Naive thymus-derived CD4-positive, alpha-beta T cell (primary cell): ENCODE data around the gene ATP6V0C. TPM values are rescaled to one million over a fixed set of nuclear protein-coding genes. Genes with fewer than 3 reads are reported as not detected.
A peak's percentile ranks its signal among the peaks of the same experiment; 100 is the strongest.

Experiments
- ATAC-seq: fragments of 150-1000 bp; cut with Tn5 transposase; 2 replicates; pipeline ENCODE4 v1.10.0; 2021; ENCODE audit warnings: mild to moderate bottlenecking, moderate library complexity
- CTCF ChIA-PET: fragments of 350-600 bp; sonication (Branson Sonifier 250); formaldehyde crosslinking; loops from one replicate; lab custom pipeline; 2021; ENCODE audit warnings: antibody characterized with exemption; lab: Charles Lee
- POLR2A ChIA-PET: fragments of 350-600 bp; sonication (Branson Sonifier 250); formaldehyde crosslinking; loops from one replicate; lab custom pipeline; 2021; ENCODE audit warnings: antibody characterized with exemption, inconsistent platforms; lab: Charles Lee
- DNase-seq, 9 donors: peaks; one replicate each; pipeline versions ENCODE4 v3.0.0 to v3.0.0-alpha.2; 2020 to 2022; ENCODE audit warnings: mixed read lengths in 1 of 9
- H3K27ac ChIP-seq: one replicate; pipeline ENCODE4 v1.7.0; 2013; ENCODE audit warnings: mild to moderate bottlenecking, low read depth, low read length, moderate library complexity
- H3K27me3 ChIP-seq, 2 donors: one replicate each; pipeline ENCODE4 v1.7.0; 2013; ENCODE audit warnings: low read length in 2 of 2, mild to moderate bottlenecking in 2 of 2, moderate library complexity in 2 of 2; ENCODE audit not compliant: control insufficient read depth in 2 of 2, insufficient read depth in 2 of 2
- H3K36me3 ChIP-seq, 3 experiments: 1 replicate in 2 of 3; 2 replicates in 1 of 3; pipeline ENCODE4 v1.7.0; 2013; ENCODE audit warnings: low read length in 3 of 3, mild to moderate bottlenecking in 3 of 3, moderate library complexity in 1 of 3; ENCODE audit not compliant: insufficient read depth in 3 of 3, control insufficient read depth in 2 of 3
- H3K4me1 ChIP-seq, 2 donors: one replicate each; pipeline ENCODE4 v1.7.0; 2013; ENCODE audit warnings: low read length in 2 of 2, mild to moderate bottlenecking in 2 of 2, moderate library complexity in 1 of 2; ENCODE audit not compliant: control insufficient read depth in 2 of 2, insufficient read depth in 2 of 2
- H3K4me3 ChIP-seq: 2 replicates; pipeline ENCODE4 v1.7.0; 2013; ENCODE audit warnings: mild to moderate bottlenecking, low read length
- H3K9me3 ChIP-seq, 3 experiments: 1 replicate in 2 of 3; 2 replicates in 1 of 3; pipeline ENCODE4 v1.7.0; 2013; ENCODE audit warnings: low read length in 3 of 3; ENCODE audit not compliant: control insufficient read depth in 2 of 3
- H3K27ac Mint-ChIP-seq, 9 donors: one replicate each; pipeline ENCODE4 v1.8.0; 2020 to 2022; ENCODE audit warnings: mixed read lengths in 9 of 9, mild to moderate bottlenecking in 8 of 9, moderate library complexity in 5 of 9, inconsistent platforms in 2 of 9
- H3K27me3 Mint-ChIP-seq, 5 donors: one replicate each; pipeline ENCODE4 v1.8.0; 2021 to 2022; ENCODE audit warnings: mixed read lengths in 5 of 5, mild to moderate bottlenecking in 1 of 5
- H3K36me3 Mint-ChIP-seq, 5 donors: one replicate each; pipeline ENCODE4 v1.8.0; 2020 to 2022; ENCODE audit warnings: mixed read lengths in 5 of 5, mild to moderate bottlenecking in 3 of 5, inconsistent platforms in 1 of 5
- H3K4me1 Mint-ChIP-seq, 7 donors: one replicate each; pipeline ENCODE4 v1.8.0; 2020 to 2022; ENCODE audit warnings: mixed read lengths in 7 of 7, mild to moderate bottlenecking in 3 of 7, inconsistent platforms in 1 of 7
- H3K4me3 Mint-ChIP-seq, 10 donors: one replicate each; pipeline ENCODE4 v1.8.0; 2020 to 2022; ENCODE audit warnings: mild to moderate bottlenecking in 10 of 10, mixed read lengths in 10 of 10, moderate library complexity in 6 of 10, inconsistent platforms in 2 of 10
- H3K9me3 Mint-ChIP-seq, 11 donors: one replicate each; pipeline ENCODE4 v1.8.0; 2020 to 2022; ENCODE audit warnings: mixed read lengths in 11 of 11, mild to moderate bottlenecking in 4 of 11, inconsistent platforms in 1 of 11, moderate library complexity in 1 of 11
- intact Hi-C, 2 donors: fragments of 100-400 bp; cut with micrococcal nuclease; formaldehyde crosslinking; loops; one replicate each; pipeline ENCODE4 v1.15.1; 2023
- polyA plus RNA-seq, 2 donors: library from polyadenylated mRNA; unstranded; fragments of 300-500 nt; fragmentation: Illumina TruSeq; gene quantifications; one replicate each; pipeline ENCODE4 v1.2.3, GENCODE V29; 2021
- total RNA-seq, 6 experiments: library from RNA in 5 of 6; stranded (reverse) in 5 of 6; gene quantifications; 1 replicate in 5 of 6; 2 replicates in 1 of 6; pipeline ENCODE4 v1.2.3 and lab custom pipeline; 2021 to 2026

ATP6V0C gene
- total RNA-seq, result 100 to 1,000 TPM in 4 of 5 experiments, 10 to 100 TPM in 1; 98.2 to 303 (median 113) TPM
- polyA plus RNA-seq, result 10 to 100 TPM; 76.5 to 96.9 TPM
- total RNA-seq (lab: John Stamatoyannopoulos, UW), result 5.1 reads per million, percentile 24 among the genes with 10 or more reads in this experiment

- ATAC-seq (peak; percentile 87), DNase-seq (peak; percentile 89 to 98 (median 94))
- H3K36me3 Mint-ChIP-seq, result peaks cover 0 to 5% (median 3%) of the 10 kb centered on the region in 5 donors
- intact Hi-C loops, result loop anchor here (1.0 to 10.0 kb wide), 9 partner anchors 19 to 1021 kb away; partner anchors contain the start of genes RNPS1 (in 2 of the 2), CCNF (in 1 of the 2), E4F1 (in 1 of the 2) and MSRB1 (in 1 of the 2)
- ChIA-PET CTCF (interaction anchor here (0.6 to 0.9 kb wide), 3 partner anchors 19 to 373 kb away, joined by 3 to 7 read pairs (median 3); no protein-coding TSS in a partner anchor), POLR2A (interaction anchor here (0.5 to 5.2 kb wide), 18 partner anchors 12 to 1697 kb away, joined by 3 to 83 read pairs (median 3); partner anchors contain the start of genes CEMP1, KCTD5, PDPK1 and PGP)
- Histone ChIP-seq H3K4me1 (peaks cover 31 to 44% of the 10 kb centered on the region in 2 donors), H3K27me3 (no peaks in the 10 kb centered on the region), H3K36me3 (peaks cover 0 to 15% (median 0%) of the 10 kb centered on the region in 3 experiments), H3K9me3 (no peaks in the 10 kb centered on the region), H3K27ac (peak within 1 kb of the TSS; percentile 100), H3K4me3 (peak within 1 kb of the TSS; percentile 71)
- peaks cover 36 to 60% (median 48%) of the 10 kb centered on the region in 7 donors for H3K4me1 Mint-ChIP-seq
- no peaks in the 10 kb centered on the region for H3K9me3 Mint-ChIP-seq
- H3K4me3 Mint-ChIP-seq, result peak within 1 kb of the TSS; percentile 85 to 94 (median 91)
- peaks cover 0 to 3% (median 0%) of the 10 kb centered on the region in 5 donors for H3K27me3 Mint-ChIP-seq
- peak within 1 kb of the TSS; percentile 90 to 98 (median 96) for H3K27ac Mint-ChIP-seq
Measured at GRCh38 chr16:2513405-2514332, at the start of gene ATP6V0C. Gene ATP6V0C (plus strand): TSS chr16:2513952. CDS start chr16:2514104, 152 bp downstream.

GRCh38 chr16:2464333-2464732, 49.4 kb upstream of the ATP6V0C start:
- ATAC-seq (no peak), DNase-seq (no peak)
- H3K4me3 Mint-ChIP-seq, result no peak overlapping the region
- ChIA-PET POLR2A (no interaction called here), CTCF (no interaction called here)
- peaks cover 0 to 7% of the 10 kb centered on the region in 2 donors for H3K27me3 ChIP-seq
- H3K27ac Mint-ChIP-seq, result no peak overlapping the region
- no peak overlapping the region for H3K4me3 ChIP-seq
- no peak overlapping the region for H3K27ac ChIP-seq
- intact Hi-C loops, result no loop called here
- H3K27me3 Mint-ChIP-seq, result peaks cover 0 to 24% (median 0%) of the 10 kb centered on the region in 5 donors
- H3K4me1 ChIP-seq, result peaks cover 3 to 5% of the 10 kb centered on the region in 2 donors
- H3K9me3 ChIP-seq, result no peaks in the 10 kb centered on the region
- H3K9me3 Mint-ChIP-seq, result no peaks in the 10 kb centered on the region
- H3K36me3 Mint-ChIP-seq, result peaks cover 0 to 2% (median 0%) of the 10 kb centered on the region in 5 donors
- peaks cover 4 to 10% (median 8%) of the 10 kb centered on the region in 7 donors for H3K4me1 Mint-ChIP-seq
- H3K36me3 ChIP-seq, result no peaks in the 10 kb centered on the region

GRCh38 chr16:2465653-2466415, 47.9 kb upstream of the ATP6V0C start:
- no peaks in the 10 kb centered on the region for H3K4me1 ChIP-seq
- H3K4me3 ChIP-seq, result no peak overlapping the region
- H3K4me1 Mint-ChIP-seq, result peaks cover 0 to 13% (median 3%) of the 10 kb centered on the region in 7 donors
- ChIA-PET POLR2A (no interaction called here), CTCF (no interaction called here)
- intact Hi-C loops, result no loop called here
- no peaks in the 10 kb centered on the region for H3K9me3 Mint-ChIP-seq
- DNase-seq (no peak), ATAC-seq (no peak)
- H3K9me3 ChIP-seq, result no peaks in the 10 kb centered on the region
- H3K36me3 Mint-ChIP-seq, result no peaks in the 10 kb centered on the region
- H3K27ac Mint-ChIP-seq, result no peak overlapping the region
- H3K27me3 Mint-ChIP-seq, result peaks cover 12 to 39% (median 12%) of the 10 kb centered on the region in 5 donors
- H3K36me3 ChIP-seq, result no peaks in the 10 kb centered on the region
- peak overlapping the region in 1 of 10 donors; percentile 16 for H3K4me3 Mint-ChIP-seq
- H3K27ac ChIP-seq, result no peak overlapping the region
- peaks cover 0 to 15% of the 10 kb centered on the region in 2 donors for H3K27me3 ChIP-seq

GRCh38 chr16:2466667-2467527, 46.9 kb upstream of the ATP6V0C start:
- H3K27me3 ChIP-seq, result peaks cover 0 to 16% of the 10 kb centered on the region in 2 donors
- CTCF ChIA-PET, result no interaction called here
- no peaks in the 10 kb centered on the region for H3K4me1 ChIP-seq
- H3K4me1 Mint-ChIP-seq, result peaks cover 0 to 13% (median 3%) of the 10 kb centered on the region in 7 donors
- H3K4me3 ChIP-seq, result no peak overlapping the region
- POLR2A ChIA-PET, result interaction anchor here (0.5 kb wide), 1 partner anchor 524 kb away, joined by 3 read pairs; the partner anchor contains the start of gene MSRB1
- ATAC-seq (no peak), DNase-seq (no peak)
- H3K9me3 ChIP-seq, result no peaks in the 10 kb centered on the region
- H3K27ac ChIP-seq, result no peak overlapping the region
- H3K27ac Mint-ChIP-seq, result no peak overlapping the region
- H3K36me3 ChIP-seq, result no peaks in the 10 kb centered on the region
- intact Hi-C loops, result no loop called here
- H3K36me3 Mint-ChIP-seq, result no peaks in the 10 kb centered on the region
- H3K4me3 Mint-ChIP-seq, result peak overlapping the region in 1 of 10 donors; percentile 40
- no peaks in the 10 kb centered on the region for H3K9me3 Mint-ChIP-seq
- peaks cover 12 to 40% (median 12%) of the 10 kb centered on the region in 5 donors for H3K27me3 Mint-ChIP-seq

GRCh38 chr16:2467528-2468232, 46.1 kb upstream of the ATP6V0C start:
- peak in 1 of 9 donors; percentile 48 for DNase-seq
- Mint-ChIP-seq H3K36me3 (no peaks in the 10 kb centered on the region), H3K27me3 (peaks cover 12 to 43% (median 12%) of the 10 kb centered on the region in 5 donors), H3K4me3 (peak overlapping the region in 1 of 10 donors; percentile 70), H3K9me3 (no peaks in the 10 kb centered on the region), H3K4me1 (peaks cover 0 to 13% (median 3%) of the 10 kb centered on the region in 7 donors), H3K27ac (no peak overlapping the region)
- H3K36me3 ChIP-seq, result no peaks in the 10 kb centered on the region
- H3K4me3 ChIP-seq, result no peak overlapping the region
- CTCF ChIA-PET, result no interaction called here
- no peak overlapping the region for H3K27ac ChIP-seq
- intact Hi-C loops, result no loop called here
- ATAC-seq, result peak; percentile 25
- H3K9me3 ChIP-seq, result no peaks in the 10 kb centered on the region
- peaks cover 2 to 19% of the 10 kb centered on the region in 2 donors for H3K27me3 ChIP-seq
- POLR2A ChIA-PET, result interaction anchor here (0.5 to 1.0 kb wide), 2 partner anchors 11 to 525 kb away, joined by 3 read pairs; partner anchors contain the start of gene MSRB1
- peaks cover 0 to 4% of the 10 kb centered on the region in 2 donors for H3K4me1 ChIP-seq
